Heart left ventricle (tissue), 13 donors: ENCODE results near the gene GNAI2.

ENCODE experiments used
- POLR2A ChIP-seq, 2 donors: fragments of 450-650 bp; IDR thresholded peaks; one replicate each; pipeline ENCODE4 v1.6.1; 2017; ENCODE audit warnings: antibody characterized with exemption in 2 of 2, mild to moderate bottlenecking in 2 of 2, moderate library complexity in 2 of 2
- TF ChIP-seq, protein P1 (sequence below), 12 donors: fragments of 200-600 bp; sonication (generic) in 4 of 12; IDR thresholded peaks; one replicate each; pipeline versions ENCODE4 v1.5.0 to v1.8.0; 2018 to 2022; ENCODE audit warnings: antibody characterized with exemption in 12 of 12, mild to moderate bottlenecking in 5 of 12
- donor health status: ischemic (EF 13 %, LVEDD 7.1; RV severe dilation, severe dysfunction).
- donor health status: DM: no; HTN: yes; CAD: no.
- donor health status: DM: no; HTN: no; CAD: no.
- donor health status: ischemic (EF 25% LVEDD 6.9; RV normal size, moderate dysfunction).
- donor health status: ischemic (EF 25% LVEDD 5.7; RV mildly dilated, moderate dysfunction).
- donor health status: ischemic (EF 35%, LVEDD 5.7; RV mildly dilated, moderate dysfunction).
- donor health status: nonischemic (EF 11% LVEDD 7.7; RV severe dilation, severe dysfunction).
- donor health status: DM: yes; HTN: yes; CAD: no.
- donor health status: PGD.
- donor health status: ischemic (EF 29% LVEDD 5.4; RV normal size, mild dysfunction).
- donor health status: nonischemic (EF 23%, LVEDD 6.1; RV moderate dilation, normal function).

- TF ChIP-seq, protein P1, sequence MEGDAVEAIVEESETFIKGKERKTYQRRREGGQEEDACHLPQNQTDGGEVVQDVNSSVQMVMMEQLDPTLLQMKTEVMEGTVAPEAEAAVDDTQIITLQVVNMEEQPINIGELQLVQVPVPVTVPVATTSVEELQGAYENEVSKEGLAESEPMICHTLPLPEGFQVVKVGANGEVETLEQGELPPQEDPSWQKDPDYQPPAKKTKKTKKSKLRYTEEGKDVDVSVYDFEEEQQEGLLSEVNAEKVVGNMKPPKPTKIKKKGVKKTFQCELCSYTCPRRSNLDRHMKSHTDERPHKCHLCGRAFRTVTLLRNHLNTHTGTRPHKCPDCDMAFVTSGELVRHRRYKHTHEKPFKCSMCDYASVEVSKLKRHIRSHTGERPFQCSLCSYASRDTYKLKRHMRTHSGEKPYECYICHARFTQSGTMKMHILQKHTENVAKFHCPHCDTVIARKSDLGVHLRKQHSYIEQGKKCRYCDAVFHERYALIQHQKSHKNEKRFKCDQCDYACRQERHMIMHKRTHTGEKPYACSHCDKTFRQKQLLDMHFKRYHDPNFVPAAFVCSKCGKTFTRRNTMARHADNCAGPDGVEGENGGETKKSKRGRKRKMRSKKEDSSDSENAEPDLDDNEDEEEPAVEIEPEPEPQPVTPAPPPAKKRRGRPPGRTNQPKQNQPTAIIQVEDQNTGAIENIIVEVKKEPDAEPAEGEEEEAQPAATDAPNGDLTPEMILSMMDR (IDR thresholded peaks at IDR 0.05): no peak
- no peak for TF ChIP-seq POLR2A (IDR thresholded peaks at IDR 0.05)
Measured at GRCh38 chr3:50289130-50289529, 53.1 kb downstream of the GNAI2 start.
